GM20000 (cell line): ENCODE data around the gene TMPRSS3.

Source experiments
- DNase-seq: peaks from one replicate; pipeline ENCODE4 v3.0.0; 2012; ENCODE audit warnings: low spot score
- CTCF ChIP-seq: IDR thresholded peaks from 2 replicates; pipeline ENCODE4 v1.5.1; 2012; ENCODE audit warnings: mild to moderate bottlenecking, control low read depth; ENCODE audit errors: extremely low read depth, missing control alignments

Gene TMPRSS3

GRCh38 chr21:42362198-42362597 lies 33.7 kb downstream of the TMPRSS3 start:
- no peak for TF ChIP-seq CTCF
- no peak for DNase-seq

- TF ChIP-seq CTCF: no peak
- DNase-seq: no peak
Measured at GRCh38 chr21:42361286-42361685, 34.6 kb downstream of the TMPRSS3 start.

- DNase-seq: no peak
- TF ChIP-seq CTCF: no peak
Measured at GRCh38 chr21:42360317-42360716, 35.5 kb downstream of the TMPRSS3 start.

GRCh38 chr21:42358937-42359336 lies 36.9 kb downstream of the TMPRSS3 start:
- no peak for TF ChIP-seq CTCF
- no peak for DNase-seq

GRCh38 chr21:42358261-42358660 lies 37.6 kb downstream of the TMPRSS3 start:
- DNase-seq: no peak
- TF ChIP-seq CTCF: no peak

GRCh38 chr21:42357307-42357706 lies 38.5 kb downstream of the TMPRSS3 start:
- no peak for DNase-seq
- no peak for TF ChIP-seq CTCF

GRCh38 chr21:42356650-42357049 lies 39.2 kb downstream of the TMPRSS3 start:
- no peak for TF ChIP-seq CTCF
- DNase-seq: no peak
